ENCODE data around the gene AFF2.

Gene AFF2

DNA sequence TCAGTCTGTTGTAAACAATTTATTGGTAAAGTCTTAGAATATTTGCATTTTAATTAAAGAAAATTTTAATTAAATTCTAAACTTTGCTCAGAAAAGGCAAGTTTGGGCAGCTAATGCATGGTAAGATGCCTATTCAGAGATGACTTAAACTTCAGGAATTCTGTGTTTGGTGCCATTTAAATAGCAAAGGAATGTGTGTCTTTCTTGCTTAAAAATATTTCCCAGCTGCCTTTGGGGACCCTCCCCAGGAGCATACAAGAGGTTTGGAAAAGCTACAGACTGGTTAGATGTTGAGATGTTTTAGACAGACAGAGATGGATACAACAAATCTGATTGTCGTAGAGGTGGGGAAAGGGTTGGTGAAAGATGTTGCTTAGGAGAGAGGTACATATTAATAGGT lies 36.5 kb downstream of the AFF2 start:
- DNase-seq (ENCODE audit: low spot score) = no peak

DNA sequence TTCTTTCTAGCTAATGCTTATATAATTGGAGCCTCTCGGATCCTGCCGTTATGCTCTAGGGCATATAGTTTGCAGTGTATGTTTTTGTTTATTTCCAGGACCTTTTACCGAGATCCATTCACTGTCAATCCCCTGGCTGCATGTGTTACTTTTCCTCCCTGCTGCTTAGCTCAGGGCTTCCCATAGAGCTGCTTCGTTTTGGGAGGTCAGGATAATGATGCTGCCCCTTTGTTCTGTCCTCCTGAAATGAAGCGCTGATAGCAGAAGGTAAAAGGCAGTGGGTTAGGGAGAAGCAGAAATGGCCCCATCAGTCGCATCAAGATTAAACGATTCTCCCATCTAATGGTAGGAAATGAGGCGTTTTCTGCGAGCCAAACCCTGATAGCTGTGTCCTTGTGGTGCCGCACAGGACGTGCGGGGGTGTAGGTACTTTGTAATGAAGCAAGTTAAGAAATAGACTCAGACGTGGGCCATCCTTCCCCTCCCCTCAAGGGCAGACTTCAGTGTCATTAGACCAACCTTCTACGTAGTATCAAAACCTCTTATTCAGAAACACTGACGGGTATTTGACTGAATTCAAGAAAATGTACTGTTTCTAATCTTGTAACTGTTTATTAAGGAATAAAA lies 37.3 kb downstream of the AFF2 start:
- no peak for DNase-seq (ENCODE audit: low spot score)

- no peak for DNase-seq (ENCODE audit: low spot score)
Measured at GRCh38 chrX:148538582-148538981, 38.2 kb downstream of the AFF2 start.

DNA sequence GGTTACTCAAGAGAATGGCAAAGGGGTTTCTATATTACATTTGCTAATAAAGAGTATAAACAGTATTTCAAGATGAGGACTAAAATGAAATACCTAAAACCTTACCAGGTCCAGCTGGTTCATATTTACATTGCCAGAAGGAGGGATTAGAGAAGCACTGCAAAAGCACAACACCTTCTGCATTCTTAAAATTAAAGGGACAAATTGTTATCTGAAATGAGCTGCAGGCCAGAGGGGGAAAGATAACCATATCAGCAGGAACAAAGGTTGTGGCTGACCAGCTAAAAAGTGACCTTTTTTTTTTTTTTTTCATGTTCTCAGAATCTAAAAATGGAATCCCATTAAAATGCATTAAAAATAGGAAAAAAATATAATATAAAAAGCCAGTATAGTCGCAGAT lies 39.7 kb downstream of the AFF2 start:
- no peak for DNase-seq (ENCODE audit: low spot score)

DNA sequence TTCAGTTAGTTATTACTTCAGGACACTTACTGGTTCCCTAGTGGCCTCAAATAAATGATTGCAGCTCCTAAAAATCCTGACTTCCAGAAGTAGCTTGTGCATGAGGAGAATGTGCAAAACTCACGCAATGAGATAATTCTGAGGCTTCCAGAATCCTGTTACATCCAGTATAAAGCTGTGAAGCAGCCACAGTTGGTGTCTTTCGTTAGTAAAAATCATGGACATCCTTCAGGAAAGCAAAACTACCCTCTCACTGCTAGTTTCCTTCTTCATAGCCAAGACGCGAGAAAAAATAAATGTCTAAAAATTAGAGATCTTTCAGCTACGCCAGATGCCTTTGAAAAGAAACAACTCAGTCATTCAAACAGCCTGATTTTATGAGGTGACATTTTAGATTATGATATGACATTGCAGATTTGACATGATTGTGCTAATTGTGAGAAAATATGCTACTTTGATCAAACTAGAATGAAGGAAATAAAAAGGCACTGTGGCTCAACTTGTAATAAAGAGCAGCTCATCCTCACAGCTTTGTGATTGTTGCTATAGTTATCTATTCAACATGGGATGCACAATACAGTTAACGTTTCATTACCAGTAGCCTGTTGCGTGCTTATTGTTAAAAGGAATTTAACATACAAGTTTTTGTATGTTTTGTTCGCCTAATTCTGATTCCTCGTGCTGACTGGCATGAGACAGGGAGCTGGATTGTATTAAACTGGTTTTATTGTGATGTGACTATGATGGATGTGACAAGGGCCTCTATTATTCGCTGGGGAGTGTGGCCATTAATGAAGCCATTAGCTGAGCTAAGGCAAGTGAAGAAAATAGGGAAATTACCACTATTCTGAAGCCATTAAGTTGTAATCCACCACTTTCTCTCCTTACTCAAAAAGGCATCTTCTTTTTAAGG lies 40.5 kb downstream of the AFF2 start:
- DNase-seq (ENCODE audit: low spot score) = no peak

DNA sequence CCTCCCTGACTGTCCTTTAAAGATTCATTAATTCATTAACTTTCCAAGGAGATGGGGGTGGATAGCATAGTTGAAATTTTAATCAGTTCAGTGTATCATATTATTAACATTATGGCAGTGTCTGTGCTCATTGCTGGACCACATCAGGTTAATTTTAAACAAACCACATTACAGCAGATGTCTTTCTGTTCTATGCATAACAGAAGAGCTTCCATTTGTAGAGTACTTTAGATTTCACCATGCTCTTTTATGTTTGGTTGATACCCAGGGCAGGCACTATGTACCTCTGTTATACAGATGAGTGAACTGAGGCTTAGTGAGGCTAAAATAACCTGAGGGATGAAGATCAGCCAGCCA lies 41.1 kb downstream of the AFF2 start:
- no peak for DNase-seq (ENCODE audit: low spot score)

DNA sequence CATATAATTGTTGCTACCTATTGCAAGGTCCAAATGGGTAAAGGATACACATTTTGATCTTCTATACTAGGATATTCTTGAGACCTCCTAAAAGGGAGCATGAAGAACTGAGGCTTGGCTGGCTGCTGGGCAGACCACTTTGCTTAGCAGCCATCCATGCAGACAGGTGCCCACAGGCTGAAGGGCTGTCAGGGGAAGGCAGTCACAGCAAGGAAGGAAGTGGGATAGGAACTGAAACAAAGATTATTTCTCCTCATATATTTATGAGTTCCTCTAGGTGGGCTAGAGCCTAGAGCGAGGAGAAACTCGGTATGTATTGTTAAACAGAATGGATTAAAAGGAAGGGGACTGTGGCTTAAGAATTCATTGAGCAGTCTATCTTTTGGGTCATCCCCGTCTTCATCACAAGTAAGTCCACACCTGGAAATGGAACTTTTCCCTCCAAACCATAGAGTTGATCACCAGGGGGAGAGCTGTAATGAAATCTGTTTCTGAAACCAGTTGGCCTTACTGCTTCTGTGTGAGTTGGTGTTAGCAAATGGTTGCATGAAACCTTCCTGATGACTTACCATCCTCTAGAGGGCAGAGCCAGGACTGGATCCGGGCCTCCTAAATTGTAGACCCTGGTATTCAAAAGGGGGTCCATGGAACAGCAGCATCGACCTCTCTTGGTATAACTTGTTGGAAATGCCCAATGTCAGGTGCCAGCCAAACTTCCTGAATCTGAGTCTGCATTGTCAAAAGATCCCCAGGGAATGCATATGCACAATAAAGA lies 42.3 kb downstream of the AFF2 start:
- no peak for DNase-seq (ENCODE audit: low spot score)

- no peak for DNase-seq (ENCODE audit: low spot score)
Measured at GRCh38 chrX:148552775-148553174, 52.4 kb downstream of the AFF2 start.

GRCh38 chrX:148555101-148555500 lies 54.7 kb downstream of the AFF2 start:
- no peak for DNase-seq (ENCODE audit: low spot score)

DNA sequence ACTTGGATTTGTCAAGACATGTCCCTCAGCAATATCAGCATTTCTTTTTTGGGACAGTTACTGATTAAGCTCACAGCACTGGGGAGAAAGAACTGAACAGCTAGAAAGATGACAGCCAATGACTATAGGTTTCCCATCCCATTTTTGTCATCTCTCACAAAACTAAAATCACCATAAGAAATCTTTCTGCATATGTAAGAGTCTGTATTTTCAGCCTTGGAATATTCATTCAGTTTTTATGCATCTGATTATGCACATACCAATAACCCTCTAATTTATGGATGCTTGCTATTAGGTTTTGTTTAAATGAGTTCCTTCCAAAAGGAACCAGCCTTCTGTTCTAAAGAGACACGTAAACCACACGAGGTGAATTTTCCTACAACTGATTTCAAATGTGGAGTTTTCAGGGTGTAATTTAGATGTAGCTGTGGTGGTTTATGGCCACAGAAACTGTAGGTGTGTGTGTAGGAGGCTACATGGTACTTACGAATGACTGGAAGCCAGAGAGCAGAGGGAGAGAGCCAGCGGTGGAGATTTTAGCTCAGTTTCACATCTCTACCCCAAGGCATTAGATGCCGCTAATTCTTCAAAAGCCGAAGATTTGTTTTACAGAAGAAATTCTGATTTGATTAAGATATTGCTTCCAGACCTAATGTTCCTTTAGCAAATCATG lies 55.3 kb downstream of the AFF2 start:
- DNase-seq (ENCODE audit: low spot score) = no peak

GRCh38 chrX:148556498-148556897 lies 56.1 kb downstream of the AFF2 start:
- DNase-seq (ENCODE audit: low spot score) = no peak

DNA sequence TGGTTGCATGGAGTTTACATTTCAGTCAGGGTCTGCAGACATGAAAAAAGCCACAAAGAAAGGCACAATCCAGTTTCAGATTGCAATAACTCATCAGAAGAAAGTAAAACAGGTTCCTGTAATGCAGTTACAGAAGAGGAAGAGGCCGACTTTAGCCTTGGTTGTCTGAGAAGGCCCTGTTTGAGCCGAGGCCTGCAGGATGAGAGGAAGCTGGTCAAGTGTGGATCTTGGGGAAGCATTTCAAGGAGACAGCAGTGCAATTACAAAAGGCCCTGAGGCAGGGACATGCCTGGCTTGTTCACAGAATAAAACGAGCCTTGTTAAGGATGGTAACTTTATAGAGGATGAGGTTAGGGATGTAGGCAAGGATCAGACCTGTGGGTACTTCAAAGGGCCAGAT lies 62.4 kb downstream of the AFF2 start:
- DNase-seq (ENCODE audit: low spot score) = peak; percentile 39

- peak; percentile 46 for DNase-seq (ENCODE audit: low spot score)
Measured at GRCh38 chrX:148567229-148567628, 66.8 kb downstream of the AFF2 start.

DNA sequence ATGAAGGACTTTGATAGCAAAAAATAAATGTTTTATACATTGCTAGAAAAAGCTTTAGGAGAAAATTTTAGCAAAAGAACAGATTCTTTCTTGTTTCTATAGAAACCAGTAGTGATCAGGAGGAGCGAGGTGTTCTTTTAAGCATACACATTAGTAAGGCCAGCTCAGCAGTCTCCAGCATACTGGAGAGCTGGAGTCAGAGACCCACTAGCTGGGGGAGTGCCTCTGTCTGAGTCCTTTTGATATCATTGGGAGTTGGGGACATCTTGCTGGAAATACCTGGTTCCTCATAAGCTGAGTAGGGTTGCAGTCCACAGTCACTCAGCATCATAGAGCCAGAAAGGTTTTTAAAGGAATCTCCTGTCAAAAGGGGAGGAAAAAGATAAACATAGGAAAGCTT lies 67.4 kb downstream of the AFF2 start:
- no peak for DNase-seq (ENCODE audit: low spot score)

GRCh38 chrX:148568763-148569162 lies 68.3 kb downstream of the AFF2 start:
- DNase-seq (ENCODE audit: low spot score) = no peak

DNA sequence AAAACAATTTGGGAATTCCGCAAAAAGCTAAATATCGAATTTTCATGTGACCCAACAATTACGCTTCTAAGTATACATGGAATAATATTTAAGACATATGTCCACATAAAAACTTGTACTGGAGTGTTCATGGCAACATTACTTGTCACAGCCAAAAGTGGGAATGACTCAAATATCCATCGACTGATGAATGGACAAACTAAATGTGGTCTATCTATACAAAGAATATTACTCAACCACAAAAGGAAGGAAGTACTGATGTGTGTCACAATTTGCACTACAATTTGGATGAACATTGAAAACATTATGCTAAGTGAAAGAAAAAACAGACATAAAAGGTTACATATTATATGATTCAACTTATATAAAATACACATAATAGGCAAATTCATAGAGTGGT lies 71.9 kb downstream of the AFF2 start:
- DNase-seq (ENCODE audit: low spot score) = no peak

DNA sequence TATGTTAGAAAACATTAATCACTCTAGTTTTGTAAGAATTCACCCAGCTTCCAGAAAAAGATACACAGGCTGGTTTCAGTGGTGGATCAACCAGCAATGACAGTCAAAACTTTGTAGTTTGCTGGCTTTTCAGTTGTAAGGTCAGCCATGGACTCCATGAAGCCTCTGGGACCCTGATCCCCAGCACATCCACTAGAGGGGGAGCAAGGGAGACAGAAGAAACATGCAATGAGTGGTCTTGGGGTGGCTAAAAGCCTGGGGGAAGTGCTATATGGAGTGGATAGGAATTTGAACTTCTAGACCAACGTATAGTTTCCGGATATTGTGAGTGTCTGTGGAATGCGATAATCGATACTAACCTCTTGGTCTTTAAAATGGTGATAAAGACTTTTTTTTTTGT lies 72.7 kb downstream of the AFF2 start:
- no peak for DNase-seq (ENCODE audit: low spot score)

- peak; percentile 61 for DNase-seq (ENCODE audit: low spot score)
Measured at GRCh38 chrX:148574237-148574973, 74.0 kb downstream of the AFF2 start.

DNA sequence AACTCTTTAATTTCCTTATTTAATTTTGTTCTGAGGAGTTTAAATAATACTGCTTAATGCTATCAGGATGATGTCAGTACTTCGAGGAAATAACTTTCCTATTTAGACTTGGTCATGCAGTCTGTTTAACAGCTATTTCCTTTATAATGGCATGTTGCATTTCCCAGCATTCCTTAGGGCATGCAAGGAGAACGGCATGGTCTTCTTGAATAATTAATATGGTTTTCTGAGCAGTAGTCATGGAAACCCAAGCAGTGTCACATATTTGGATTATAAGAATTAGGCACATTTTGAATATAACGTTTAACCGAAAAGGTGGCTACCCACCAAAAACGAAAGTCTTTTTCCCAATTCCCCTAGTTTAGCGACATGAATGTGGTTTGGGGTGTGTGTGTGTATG lies 76.0 kb downstream of the AFF2 start:
- no peak for DNase-seq (ENCODE audit: low spot score)

DNA sequence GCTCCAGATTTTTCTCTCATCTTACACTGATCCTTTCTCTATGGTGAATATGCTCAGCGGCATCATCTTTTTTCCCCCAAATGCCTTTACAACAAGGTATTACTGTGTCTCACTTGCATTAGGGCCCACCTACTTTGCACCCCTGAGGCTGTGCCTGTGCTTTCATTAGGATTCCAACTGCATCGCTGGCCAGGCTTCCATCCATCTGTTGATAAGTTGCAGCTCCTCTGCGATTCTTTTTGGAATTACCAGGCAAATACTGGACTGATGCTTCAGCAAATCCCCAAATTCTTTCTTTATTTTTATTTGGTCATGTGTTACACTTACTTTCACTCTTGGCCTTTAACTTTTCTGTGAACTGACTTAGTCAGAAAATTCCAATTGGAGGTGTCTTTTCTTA lies 77.3 kb downstream of the AFF2 start:
- no peak for DNase-seq (ENCODE audit: low spot score)

DNA sequence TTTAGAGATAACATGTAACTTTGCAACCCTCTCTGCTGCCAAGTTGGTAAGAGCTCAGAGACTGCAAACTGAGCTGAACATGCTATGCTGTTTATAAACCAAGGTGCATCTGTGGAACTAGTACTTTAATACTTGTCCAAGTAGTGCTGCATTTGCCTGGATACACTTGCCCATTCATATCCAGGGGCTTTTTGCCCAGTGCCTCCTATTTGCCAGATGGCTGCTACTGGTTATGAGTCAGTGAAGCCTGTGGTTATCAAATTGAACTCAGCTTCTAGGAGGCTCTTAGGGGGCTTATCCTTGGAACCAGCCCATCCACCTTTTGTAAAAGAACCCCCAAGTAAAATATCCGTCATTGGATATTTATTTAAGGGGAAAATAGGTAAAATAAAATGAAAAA lies 79.6 kb downstream of the AFF2 start:
- DNase-seq (ENCODE audit: low spot score) = no peak

DNA sequence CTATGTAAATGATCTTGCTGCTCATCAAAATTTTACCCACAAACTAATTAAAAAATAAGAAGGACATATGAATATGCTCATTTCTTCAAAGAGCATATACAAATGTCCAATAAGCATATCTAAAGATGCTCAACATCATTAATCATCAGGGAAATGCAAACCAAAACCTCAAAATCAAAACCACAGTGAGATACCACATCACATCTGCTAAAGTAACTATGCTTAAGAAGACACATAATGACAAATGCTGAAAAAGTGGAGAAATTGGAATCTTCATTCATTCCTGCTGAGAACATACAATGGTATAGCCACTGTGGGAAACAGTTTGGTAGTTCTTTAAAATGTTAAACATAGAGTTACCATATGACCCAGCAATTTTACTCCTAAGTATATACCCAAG lies 81.9 kb downstream of the AFF2 start:
- DNase-seq (ENCODE audit: low spot score) = no peak

All from SW480 (cell line).